Heart left ventricle (tissue), 16 donors: ENCODE results near the gene PI4K2B. TPM values are rescaled to one million over a fixed set of nuclear protein-coding genes. Genes with fewer than 3 reads are reported as not detected.

Experiments
- ATAC-seq, 4 donors: fragments of 200-7000 bp; cut with Tn5 transposase; one replicate each; pipeline ENCODE4 v1.9.1; 2020 to 2022; ENCODE audit warnings: moderate library complexity in 4 of 4, mild to moderate bottlenecking in 3 of 4, moderate number of reproducible peaks in 1 of 4
- DNase-seq, 5 donors: peaks; one replicate each; pipeline ENCODE4 v3.0.0-alpha.2; 2020
- H3K27ac ChIP-seq, 12 donors: fragments of 200-600 bp; sonication (generic) in 4 of 12; one replicate each; pipeline versions ENCODE4 v1.5.0 to v1.8.0; 2016 to 2022; ENCODE audit warnings: mild to moderate bottlenecking in 2 of 12
- H3K27me3 ChIP-seq, 9 donors: fragments of 200-600 bp; sonication (generic) in 2 of 9; one replicate each; pipeline versions ENCODE4 v1.5.1 to v1.8.0; 2016 to 2022; ENCODE audit warnings: mild to moderate bottlenecking in 3 of 9
- H3K36me3 ChIP-seq, 9 donors: fragments of 200-600 bp; sonication (generic) in 2 of 9; one replicate each; pipeline versions ENCODE4 v1.5.0 to v1.8.0; 2018 to 2022; ENCODE audit warnings: mild to moderate bottlenecking in 2 of 9
- H3K4me1 ChIP-seq, 12 donors: fragments of 200-600 bp; sonication (generic) in 4 of 12; one replicate each; pipeline versions ENCODE4 v1.5.0 to v1.8.0; 2016 to 2022; ENCODE audit warnings: mild to moderate bottlenecking in 3 of 12
- H3K4me3 ChIP-seq, 12 donors: fragments of 200-600 bp; sonication (generic) in 4 of 12; one replicate each; pipeline versions ENCODE4 v1.5.0 to v1.8.0; 2017 to 2022; ENCODE audit warnings: mild to moderate bottlenecking in 9 of 12, moderate library complexity in 4 of 12
- H3K9me3 ChIP-seq, 12 donors: fragments of 200-600 bp; sonication (generic) in 4 of 12; one replicate each; pipeline versions ENCODE4 v1.5.0 to v1.8.0; 2016 to 2022; ENCODE audit warnings: mild to moderate bottlenecking in 1 of 12
- CTCF ChIP-seq, 12 donors: fragments of 200-600 bp; sonication (generic) in 4 of 12; IDR thresholded peaks; one replicate each; pipeline versions ENCODE4 v1.5.0 to v1.8.0; 2018 to 2022; ENCODE audit warnings: antibody characterized with exemption in 12 of 12, mild to moderate bottlenecking in 5 of 12
- POLR2A ChIP-seq, 2 donors: fragments of 450-650 bp; IDR thresholded peaks; one replicate each; pipeline ENCODE4 v1.6.1; 2017; ENCODE audit warnings: antibody characterized with exemption in 2 of 2, mild to moderate bottlenecking in 2 of 2, moderate library complexity in 2 of 2
- WGBS, 4 donors: extraction: QIAGEN DNeasy Blood & Tissue Kit in 2 of 4; methylation state at CpG; one replicate each; pipeline versions ENCODE4 v1.1.5 to v1.1.7; 2013 to 2018; 5-methylcytosine and 5-hydroxymethylcytosine counted together
- intact Hi-C, 10 donors: fragments of 100-400 bp; cut with DNase I; formaldehyde crosslinking; loops; one replicate each; pipeline versions ENCODE4 v1.11.1 to v1.14.2; 2022
- polyA plus RNA-seq, 2 donors: library from polyadenylated mRNA; stranded (reverse); fragments of 200-250 nt; gene quantifications; one replicate each; pipeline ENCODE4 v1.2.3, GENCODE V29; 2013
- total RNA-seq, 9 donors: library from RNA; depleted of rRNA in 2 of 9; stranded (reverse); fragments of >200 nt in 2 of 9; fragmentation: NEBNext Ultra II Directional in 3 of 9; extraction: Animal tissue kit (Norgen Biotek cat#: 25700) in 3 of 9; gene quantifications; one replicate each; pipeline versions ENCODE4 v1.1.0 to v1.2.4, GENCODE V29; 2016 to 2023
- donor health status: ischemic (EF 13 %, LVEDD 7.1; RV severe dilation, severe dysfunction).
- donor health status: healthy with polysubstance abuse.
- donor health status: DM: no; HTN: yes; CAD: no.
- donor health status: DM: no; HTN: no; CAD: no.
- donor health status: ischemic (EF 25% LVEDD 6.9; RV normal size, moderate dysfunction).
- donor health status: ischemic (EF 25% LVEDD 5.7; RV mildly dilated, moderate dysfunction).
- donor health status: healthy.
- donor health status: DM: yes; HTN: yes; CAD: no.
- donor health status: ischemic (EF 35%, LVEDD 5.7; RV mildly dilated, moderate dysfunction).
- donor health status: nonischemic (EF 11% LVEDD 7.7; RV severe dilation, severe dysfunction).
- donor health status: DM: yes; HTN: yes; CAD: no.
- donor health status: PGD.
- donor health status: ischemic (EF 29% LVEDD 5.4; RV normal size, mild dysfunction).
- donor health status: nonischemic (EF 23%, LVEDD 6.1; RV moderate dilation, normal function).

The PI4K2B gene
- total and polyA plus RNA-seq, 11 donors: 1.3 to 6.8 (median 2.6) TPM

DNA sequence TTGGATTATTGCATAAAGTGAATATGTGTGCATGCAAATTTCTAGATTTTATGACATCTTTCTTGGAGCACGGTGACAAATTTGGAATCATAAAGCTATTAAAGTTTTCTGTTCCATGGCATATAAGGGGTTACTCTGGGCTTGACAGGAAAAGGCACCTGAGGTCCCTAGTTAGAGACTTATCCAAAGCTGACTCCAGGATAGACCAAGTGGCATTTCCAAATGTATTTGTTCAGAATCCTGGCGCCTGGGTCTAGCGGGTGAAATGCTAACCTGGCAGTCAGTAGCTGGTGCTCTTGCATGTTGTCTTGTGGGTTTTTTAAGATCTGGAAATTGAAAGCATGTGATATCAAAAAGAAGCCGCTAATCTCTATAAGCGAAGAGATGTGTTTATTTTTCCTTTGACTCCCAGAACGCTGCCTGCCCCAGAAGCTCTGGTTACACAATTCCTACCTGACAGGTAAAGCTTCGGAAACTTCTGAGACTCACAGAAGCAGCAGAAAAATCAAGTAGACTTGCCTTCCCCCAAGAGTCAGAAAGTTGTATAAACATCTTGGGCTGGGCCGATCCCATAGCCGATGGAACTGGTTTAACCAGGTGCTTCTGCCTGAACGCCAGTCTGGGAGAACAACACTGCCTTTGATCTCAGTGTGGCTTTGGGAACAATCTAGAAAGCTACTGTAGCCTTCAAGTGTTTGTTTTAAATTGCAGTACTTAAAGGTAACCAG lies 65.8 kb downstream of the PI4K2B start:
- peaks cover 0 to 9% (median 0%) of the 10 kb centered on the region in 9 donors for H3K27me3 ChIP-seq
- no peak overlapping the region for H3K27ac ChIP-seq
- no peaks in the 10 kb centered on the region for H3K4me1 ChIP-seq
- no peaks in the 10 kb centered on the region for H3K9me3 ChIP-seq
- H3K36me3 ChIP-seq: no peaks in the 10 kb centered on the region
- no peak overlapping the region for H3K4me3 ChIP-seq
- DNase-seq (no peak), ATAC-seq (no peak)
- TF ChIP-seq CTCF (IDR thresholded peaks at IDR 0.05) (no peak), POLR2A (IDR thresholded peaks at IDR 0.05) (no peak)
- 48 to 62% (median 56%) methylated on average over 10 of the region's 10 CpGs for WGBS, 4 donors
- intact Hi-C loops: loop anchor here in 2 of 10 donors (10.0 kb wide), 2 partner anchors 65 to 115 kb away; partner anchors contain the start of gene PI4K2B (in 1 of the 2)

- 75 to 80% (median 76%) methylated on average over 4 of the region's 4 CpGs for WGBS, 4 donors
- no peak for DNase-seq
Measured at GRCh38 chr4:25301471-25301870, 67.6 kb downstream of the PI4K2B start.

GRCh38 chr4:25302626-25303025 lies 68.8 kb downstream of the PI4K2B start:
- 88 to 95% (median 94%) methylated on average over 7 to 9 of the region's 9 CpGs for WGBS, 4 donors
- no peaks in the 10 kb centered on the region for H3K9me3 ChIP-seq
- ATAC-seq: no peak
- no peak for TF ChIP-seq CTCF (IDR thresholded peaks at IDR 0.05)
- no peak for TF ChIP-seq POLR2A (IDR thresholded peaks at IDR 0.05)
- DNase-seq: no peak
- H3K27me3 ChIP-seq: peaks cover 0 to 9% (median 0%) of the 10 kb centered on the region in 9 donors
- intact Hi-C loops: loop anchor here in 1 of 10 donors (10.0 kb wide), 1 partner anchor 68 kb away; the partner anchor contains the start of gene PI4K2B
- H3K4me1 ChIP-seq: no peaks in the 10 kb centered on the region
- no peak overlapping the region for H3K27ac ChIP-seq
- no peak overlapping the region for H3K4me3 ChIP-seq
- H3K36me3 ChIP-seq: no peaks in the 10 kb centered on the region

More at GRCh38 chr4:25301471-25301870, 67.6 kb downstream of the PI4K2B start:
- intact Hi-C loops: loop anchor here in 1 of 10 donors (10.0 kb wide), 1 partner anchor 67 kb away; the partner anchor contains the start of gene PI4K2B
- no peak for ATAC-seq
- Histone ChIP-seq H3K27me3 (peaks cover 0 to 9% (median 0%) of the 10 kb centered on the region in 9 donors), H3K4me3 (no peak overlapping the region), H3K27ac (no peak overlapping the region), H3K36me3 (no peaks in the 10 kb centered on the region), H3K4me1 (no peaks in the 10 kb centered on the region), H3K9me3 (no peaks in the 10 kb centered on the region)
- no peak for TF ChIP-seq CTCF (IDR thresholded peaks at IDR 0.05)
- no peak for TF ChIP-seq POLR2A (IDR thresholded peaks at IDR 0.05)

DNA sequence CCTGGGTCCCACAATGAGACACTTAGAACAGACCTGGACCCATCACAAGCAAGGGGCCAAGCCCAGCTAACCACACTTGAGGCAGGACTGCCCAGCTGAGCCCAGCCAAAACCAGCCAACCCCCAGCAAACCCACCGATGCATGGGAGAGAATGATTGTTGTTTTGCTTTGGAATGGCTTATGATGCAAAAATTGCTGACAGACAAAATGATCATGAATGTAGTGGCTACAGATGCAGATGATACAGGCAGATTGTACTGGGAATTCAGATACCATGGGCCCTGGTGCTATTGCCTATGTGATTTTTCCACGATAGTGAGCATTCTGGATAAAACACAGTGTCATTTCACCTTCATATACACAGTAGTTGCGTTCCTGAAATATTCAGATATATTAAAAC lies 69.7 kb downstream of the PI4K2B start:
- intact Hi-C loops: loop anchor here in 1 of 10 donors (10.0 kb wide), 1 partner anchor 69 kb away; the partner anchor contains the start of gene PI4K2B
- TF ChIP-seq POLR2A (IDR thresholded peaks at IDR 0.05): no peak
- TF ChIP-seq CTCF (IDR thresholded peaks at IDR 0.05): no peak
- 83 to 88% (median 85%) methylated on average over 3 of the region's 3 CpGs for WGBS, 4 donors
- no peaks in the 10 kb centered on the region for H3K9me3 ChIP-seq
- no peak for DNase-seq
- H3K27ac ChIP-seq: no peak overlapping the region
- ATAC-seq: no peak
- no peak overlapping the region for H3K4me3 ChIP-seq
- no peaks in the 10 kb centered on the region for H3K4me1 ChIP-seq
- peaks cover 0 to 9% (median 0%) of the 10 kb centered on the region in 9 donors for H3K27me3 ChIP-seq
- no peaks in the 10 kb centered on the region for H3K36me3 ChIP-seq
